Ishikawa (cell line): ENCODE results near the gene TNRC6A.

Experiments
- CEBPB ChIP-seq: IDR thresholded peaks from 2 replicates; pipeline ENCODE4 v1.6.1; 2012
- MAX ChIP-seq: IDR thresholded peaks from 2 replicates; pipeline ENCODE4 v1.6.1; 2012
- USF1 ChIP-seq: IDR thresholded peaks from 2 replicates; pipeline ENCODE4 v1.6.1; 2012

GRCh38 chr16:24854607-24855171 is 125.2 kb downstream of the TNRC6A start:
- TF ChIP-seq USF1: no peak
- no peak for TF ChIP-seq CEBPB
- TF ChIP-seq MAX: no peak
